NCI-H526 treated with DMSO at 0.1 percent for 48 hours (cell line): ENCODE data around the gene PCGF2.

Source experiments
- DNase-seq: peaks from one replicate; lab custom pipeline; 2025; lab: John Stamatoyannopoulos, UW

The PCGF2 gene

DNA sequence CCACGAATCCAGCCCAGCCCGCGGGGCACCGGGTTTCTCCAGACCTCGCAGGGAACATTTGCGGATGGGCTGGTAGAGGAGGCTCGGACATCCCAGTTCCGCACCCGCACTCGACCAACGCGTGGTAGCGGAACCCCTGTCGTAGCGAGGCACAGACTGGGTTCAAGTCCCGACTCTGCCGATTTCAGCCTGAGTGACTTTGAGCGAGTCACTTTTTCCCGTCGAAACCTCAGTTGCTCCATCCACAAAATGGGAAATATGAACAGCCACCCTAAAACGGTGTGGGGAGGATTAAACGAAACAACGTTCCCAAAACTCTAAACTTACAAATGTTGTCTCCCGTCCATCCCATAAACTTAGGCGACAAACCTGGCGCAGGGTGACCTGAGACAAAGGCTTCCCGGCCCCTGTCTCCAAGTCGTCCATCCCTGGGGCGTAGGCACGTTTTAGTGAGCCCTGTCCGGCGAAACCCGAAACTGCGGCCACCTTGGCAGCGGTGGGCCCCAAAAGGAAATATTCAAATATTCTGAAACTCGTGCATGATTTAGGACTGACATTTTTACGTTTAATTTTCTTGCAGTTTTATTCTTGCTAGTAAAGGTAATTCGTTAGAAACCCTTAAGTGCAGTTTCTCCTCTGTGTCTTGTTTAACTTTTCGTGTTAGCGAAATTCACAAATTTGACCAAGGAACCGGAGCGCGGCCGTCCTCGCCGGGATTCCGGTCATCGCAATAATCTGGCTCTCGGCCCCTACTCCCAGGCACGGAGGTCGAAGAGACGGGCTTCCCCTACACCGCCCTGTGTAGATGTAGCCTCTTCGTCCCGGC is 45.0 kb downstream of the PCGF2 start:
- no peak for DNase-seq

GRCh38 chr17:38702166-38702915 is 45.8 kb downstream of the PCGF2 start:
- DNase-seq = peak; percentile 55

GRCh38 chr17:38701504-38702165 is 46.5 kb downstream of the PCGF2 start:
- DNase-seq = no peak

GRCh38 chr17:38698760-38699159 is 49.4 kb downstream of the PCGF2 start:
- no peak for DNase-seq

DNA sequence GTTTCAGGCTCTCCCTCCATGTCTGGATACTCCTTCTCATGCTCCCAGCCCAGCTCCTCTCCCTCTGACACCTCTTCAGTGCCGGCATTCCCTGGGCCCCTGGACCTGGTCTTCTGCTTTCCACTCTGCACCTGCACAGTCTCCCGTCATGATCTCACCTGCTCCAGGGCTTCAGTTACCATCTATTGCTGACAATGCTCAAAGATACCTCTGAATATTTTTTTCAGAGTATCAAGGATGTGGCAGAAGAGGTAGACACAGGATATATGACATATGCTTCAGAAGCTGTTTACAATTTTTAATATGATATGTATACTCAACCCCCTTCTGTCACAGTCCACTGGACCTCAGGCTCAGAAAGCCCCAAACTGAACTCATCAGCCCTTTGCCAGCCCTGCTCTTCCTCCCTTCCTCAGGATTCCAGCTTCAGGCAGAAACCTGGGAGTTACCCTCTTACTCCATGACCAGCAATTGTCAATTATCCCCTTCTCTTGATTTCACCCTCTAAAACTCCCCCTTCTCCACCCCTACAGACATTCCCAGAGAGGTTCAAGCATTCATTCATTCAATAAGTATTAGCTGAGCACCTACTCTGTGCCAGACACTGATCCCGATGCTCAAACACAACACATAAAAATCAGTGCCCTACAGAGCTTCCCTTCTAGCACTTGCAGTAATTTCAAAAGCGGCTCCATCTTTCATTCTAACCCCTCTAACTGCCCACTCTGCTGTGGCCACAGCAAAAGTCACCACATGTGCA is 50.9 kb downstream of the PCGF2 start:
- no peak for DNase-seq

DNA sequence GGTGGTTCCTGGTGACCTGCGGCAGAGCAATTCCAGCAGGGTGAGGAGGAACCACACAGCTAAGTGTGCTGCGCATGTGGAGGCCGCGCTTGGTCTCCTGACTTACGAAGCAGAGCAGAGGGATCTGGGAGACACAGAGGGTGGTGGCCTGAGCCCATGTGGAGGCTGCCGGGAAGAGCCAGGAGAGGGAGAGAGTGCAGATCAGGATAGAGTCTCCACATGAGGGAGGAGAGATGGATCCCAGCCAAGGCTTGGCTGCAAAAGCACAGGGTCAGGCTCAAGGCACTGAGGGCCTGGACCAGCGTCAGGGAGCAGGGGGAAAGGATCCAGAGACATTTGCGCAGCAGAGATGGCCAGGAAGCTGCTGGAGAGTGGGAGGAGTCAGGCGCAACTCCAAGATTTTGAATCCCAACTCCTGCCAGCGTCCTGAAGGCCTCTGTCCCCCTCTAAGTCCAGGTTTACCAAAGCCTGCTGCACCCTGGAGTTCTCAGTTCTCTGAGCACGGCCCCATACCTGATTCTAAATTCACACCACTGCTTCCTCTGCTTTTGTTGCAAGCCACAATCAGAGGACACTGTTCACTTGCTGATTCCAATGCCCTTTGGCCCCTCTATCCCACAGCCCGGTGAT is 54.3 kb downstream of the PCGF2 start:
- no peak for DNase-seq

GRCh38 chr17:38691154-38691553 is 57.0 kb downstream of the PCGF2 start:
- no peak for DNase-seq

DNA sequence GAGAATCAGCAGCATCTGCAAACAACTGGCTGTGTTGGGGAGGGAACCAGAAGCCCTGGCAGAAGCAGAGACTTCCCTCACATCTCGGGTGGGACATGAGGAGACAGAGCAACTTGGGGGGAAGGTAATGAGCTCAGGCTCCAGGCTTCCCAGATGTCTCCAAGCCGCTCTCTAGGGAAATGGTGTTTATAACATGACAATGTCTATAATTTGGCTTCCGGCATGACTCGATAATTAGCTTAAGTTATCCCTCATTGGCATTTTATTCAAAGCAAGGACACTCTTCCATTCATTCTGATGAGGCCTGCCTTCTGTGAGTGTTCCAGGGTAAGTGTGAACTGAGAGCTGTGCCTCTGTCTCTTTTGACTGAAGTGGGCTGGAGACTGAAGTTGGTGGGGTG is 57.8 kb downstream of the PCGF2 start:
- DNase-seq = peak; percentile 11

DNA sequence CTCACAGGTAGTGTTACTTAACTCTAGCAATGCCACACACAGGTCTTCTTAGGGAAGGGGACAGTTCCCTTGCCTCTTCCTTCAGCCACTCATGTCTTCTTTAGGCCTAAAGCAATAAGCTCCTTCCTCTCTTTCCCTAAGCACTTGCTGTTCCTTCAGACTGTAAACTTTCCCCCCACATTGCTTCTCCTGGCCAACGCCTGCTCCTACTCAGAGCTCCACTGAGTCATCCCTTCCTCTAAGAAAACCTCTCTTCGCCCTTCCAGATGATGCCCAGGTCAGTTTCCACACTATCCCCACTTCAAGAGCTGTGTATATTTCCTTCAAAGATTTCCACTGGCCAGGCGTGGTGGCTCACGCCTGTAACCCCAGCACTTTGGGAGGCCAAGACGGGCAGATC is 60.9 kb downstream of the PCGF2 start:
- DNase-seq = no peak

- no peak for DNase-seq
Measured at GRCh38 chr17:38685491-38685890, 62.6 kb downstream of the PCGF2 start.
